ENCODE results near the gene MRPL53.
A peak's percentile ranks its signal among the peaks of the same experiment; 100 is the strongest.
"Not testable (repeated sequence)": the region's sequence is repeated elsewhere in the genome, so short reads cannot be mapped to it uniquely, and the experiment has no call there.

Gene MRPL53

GRCh38 chr2:74462054-74462785, 10.3 kb downstream of the MRPL53 start:
- no peak for DNase-seq (ENCODE audit: low read depth)
- TF ChIP-seq CTCF (IDR thresholded peaks at IDR 0.05; ENCODE audit: low read depth, low read length, missing control alignments): no peak
- no peak overlapping the region for H3K4me3 ChIP-seq (ENCODE audit: low read depth, low read length)
- in situ Hi-C loops (cut with HindIII; ENCODE audit: low sequenced_read_pairs): no loop called here

DNA sequence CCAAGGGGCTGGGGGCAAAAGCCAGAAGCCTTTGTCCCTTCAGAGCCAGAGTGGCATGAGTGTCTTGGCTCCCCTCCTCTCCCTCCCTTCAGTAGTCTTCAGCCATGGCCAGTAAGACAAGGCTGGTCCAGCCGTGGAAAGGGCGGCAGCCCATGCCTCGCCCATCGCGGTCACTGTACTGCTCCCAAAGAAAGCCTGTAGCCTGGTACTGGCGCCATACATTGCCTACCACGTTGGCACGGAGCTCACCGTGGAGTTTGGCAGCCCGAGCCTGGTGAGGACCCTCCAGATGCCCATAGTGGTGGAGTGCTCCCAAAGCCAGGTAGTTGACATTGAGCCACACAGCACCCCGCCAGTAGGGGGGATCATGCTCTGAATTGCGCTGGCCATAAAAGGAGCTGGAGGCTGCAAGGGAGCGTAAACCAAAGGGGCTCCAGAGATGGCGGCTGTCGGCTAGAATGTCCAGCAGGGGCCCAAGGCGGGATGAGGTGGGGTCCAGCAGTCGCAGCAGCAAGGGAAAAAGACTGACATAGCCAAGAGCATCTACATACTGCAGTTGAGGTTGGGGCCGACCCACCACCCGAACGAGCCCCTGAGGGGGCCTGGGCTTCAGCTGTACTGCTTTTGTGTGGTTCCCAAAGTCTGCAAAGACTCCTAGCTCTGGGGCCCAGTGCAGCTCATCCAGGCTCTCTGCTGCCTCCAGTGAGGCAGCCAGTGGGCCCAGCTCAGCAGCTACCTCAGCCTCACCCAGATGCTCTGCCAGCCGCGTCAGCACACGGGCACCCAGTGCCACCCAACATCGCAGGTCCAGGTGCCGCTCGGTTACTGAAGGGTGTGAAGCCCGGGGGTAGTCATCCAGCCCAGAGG, 11.1 kb downstream of the MRPL53 start:
- TF ChIP-seq CTCF (IDR thresholded peaks at IDR 0.05; ENCODE audit: low read depth, low read length, missing control alignments): no peak
- no peak for DNase-seq (ENCODE audit: low read depth)
- in situ Hi-C loops (cut with HindIII; ENCODE audit: low sequenced_read_pairs): no loop called here
- H3K4me3 ChIP-seq (ENCODE audit: low read depth, low read length): no peak overlapping the region

DNA sequence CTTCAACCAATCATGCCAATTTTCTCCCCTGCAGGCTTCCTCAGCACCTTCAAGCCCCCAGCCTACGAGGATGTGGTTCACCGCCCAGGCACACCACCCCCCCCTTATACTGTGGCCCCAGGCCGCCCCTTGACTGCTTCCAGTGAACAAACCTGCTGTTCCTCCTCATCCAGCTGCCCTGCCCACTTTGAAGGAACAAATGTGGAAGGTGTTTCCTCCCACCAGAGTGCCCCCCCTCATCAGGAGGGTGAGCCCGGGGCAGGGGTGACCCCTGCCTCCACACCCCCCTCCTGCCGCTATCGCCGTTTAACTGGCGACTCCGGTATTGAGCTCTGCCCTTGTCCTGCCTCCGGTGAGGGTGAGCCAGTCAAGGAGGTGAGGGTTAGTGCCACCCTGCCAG, 12.3 kb downstream of the MRPL53 start:
- in situ Hi-C loops (cut with HindIII; ENCODE audit: low sequenced_read_pairs); DNase-seq (ENCODE audit: low read depth); H3K4me3 ChIP-seq (ENCODE audit: low read depth, low read length): not testable (repeated sequence)

- H3K4me3 ChIP-seq (ENCODE audit: low read depth, low read length): peak overlapping the region; percentile 62
- in situ Hi-C loops (cut with HindIII; ENCODE audit: low sequenced_read_pairs); DNase-seq (ENCODE audit: low read depth): not testable (repeated sequence)
These were observed 12.9 kb downstream of the MRPL53 start for GRCh38 chr2:74459503-74460118.

- in situ Hi-C loops (cut with HindIII; ENCODE audit: low sequenced_read_pairs): no loop called here
- peak overlapping the region; percentile 62 for H3K4me3 ChIP-seq (ENCODE audit: low read depth, low read length)
- TF ChIP-seq CTCF (IDR thresholded peaks at IDR 0.05; ENCODE audit: low read depth, low read length, missing control alignments): no peak
- DNase-seq (ENCODE audit: low read depth): no peak
These were observed 13.5 kb downstream of the MRPL53 start for GRCh38 chr2:74458938-74459363.

- no peak for TF ChIP-seq CTCF (IDR thresholded peaks at IDR 0.05; ENCODE audit: low read depth, low read length, missing control alignments)
- in situ Hi-C loops (cut with HindIII; ENCODE audit: low sequenced_read_pairs): no loop called here
- H3K4me3 ChIP-seq (ENCODE audit: low read depth, low read length): peak within 1 kb of the TSS; percentile 62
- peak; percentile 100 for DNase-seq (ENCODE audit: low read depth)
These were observed 14.1 kb downstream of the MRPL53 start, which contains the start of gene WBP1 for GRCh38 chr2:74458132-74458937. TSS of gene WBP1 (plus strand) at chr2:74458438. CDS start at chr2:74458603, 165 bp downstream.

DNA sequence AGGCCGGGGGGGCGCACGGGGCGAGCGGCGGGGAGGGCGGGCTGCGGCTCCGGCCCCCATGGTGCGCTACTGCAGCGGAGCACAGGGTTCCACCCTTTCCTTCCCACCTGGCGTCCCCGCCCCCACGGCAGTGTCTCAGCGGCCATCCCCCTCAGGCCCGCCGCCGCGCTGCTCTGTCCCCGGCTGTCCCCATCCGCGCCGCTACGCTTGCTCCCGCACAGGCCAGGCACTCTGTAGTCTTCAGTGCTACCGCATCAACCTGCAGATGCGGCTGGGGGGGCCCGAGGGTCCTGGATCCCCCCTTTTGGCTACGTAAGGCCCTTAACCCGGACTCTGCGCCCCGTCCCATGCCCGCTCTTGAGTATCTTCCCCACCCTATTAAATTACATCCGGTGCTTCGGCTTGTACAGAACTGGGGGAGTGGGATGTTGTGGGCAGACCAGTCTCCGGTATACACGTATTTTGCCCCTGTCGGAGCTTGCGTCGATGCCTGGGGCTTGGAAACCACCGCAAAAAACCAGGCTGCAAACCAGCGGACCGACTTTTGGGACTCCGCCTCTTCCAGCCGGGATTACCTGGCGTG, 14.8 kb downstream of the MRPL53 start:
- in situ Hi-C loops (cut with HindIII; ENCODE audit: low sequenced_read_pairs): no loop called here
- no peak for DNase-seq (ENCODE audit: low read depth)
- TF ChIP-seq CTCF (IDR thresholded peaks at IDR 0.05; ENCODE audit: low read depth, low read length, missing control alignments): no peak

More for the DNA sequence above, 14.8 kb downstream of the MRPL53 start:
- H3K4me3 ChIP-seq (ENCODE audit: low read depth, low read length): peak overlapping the region; percentile 62

Measured in astrocyte of the cerebellum (primary cell).